Mesenchymal stem cell (in vitro differentiated cells and primary cell): ENCODE results near the gene ENPP6.

ENCODE experiments used
- DNase-seq: peaks from one replicate; pipeline ENCODE4 v3.0.0-alpha.2; 2013
- H2AFZ ChIP-seq: one replicate; pipeline ENCODE4 v1.6.1; 2013; ENCODE audit warnings: low read depth, mild to moderate bottlenecking, control low read depth, inconsistent platforms, low read length, moderate library complexity
- H2AK5ac ChIP-seq: 2 replicates; pipeline ENCODE4 v1.6.1; 2013; ENCODE audit warnings: low read length, moderate library complexity, mild to moderate bottlenecking, inconsistent platforms; ENCODE audit not compliant: severe bottlenecking
- H2BK120ac ChIP-seq: one replicate; pipeline ENCODE4 v1.6.1; 2013; ENCODE audit warnings: low read depth, mild to moderate bottlenecking, inconsistent platforms, low read length, moderate library complexity
- H2BK12ac ChIP-seq, 2 experiments: one replicate each; pipeline ENCODE4 v1.6.1; 2013; ENCODE audit warnings: inconsistent platforms in 2 of 2, low read length in 2 of 2, mild to moderate bottlenecking in 2 of 2, moderate library complexity in 2 of 2, control low read depth in 1 of 2
- H2BK15ac ChIP-seq: one replicate; pipeline ENCODE4 v1.6.1; 2013; ENCODE audit warnings: mild to moderate bottlenecking, low read depth, inconsistent platforms; ENCODE audit not compliant: poor library complexity, severe bottlenecking
- H2BK5ac ChIP-seq: 2 replicates; pipeline ENCODE4 v1.6.1; 2013; ENCODE audit warnings: low read depth, mild to moderate bottlenecking, low read length, control low read depth, inconsistent platforms; ENCODE audit not compliant: poor library complexity, severe bottlenecking
- H3K14ac ChIP-seq, 2 experiments: one replicate each; pipeline ENCODE4 v1.6.1; 2013; ENCODE audit warnings: inconsistent platforms in 2 of 2, low read length in 2 of 2, control low read depth in 1 of 2, mild to moderate bottlenecking in 1 of 2, moderate library complexity in 1 of 2
- H3K18ac ChIP-seq, 2 experiments: one replicate each; pipeline ENCODE4 v1.6.1; 2013; ENCODE audit warnings: inconsistent platforms in 2 of 2, low read length in 2 of 2, control low read depth in 1 of 2, low read depth in 1 of 2, mild to moderate bottlenecking in 1 of 2
- H3K23ac ChIP-seq, 2 experiments: one replicate each; pipeline ENCODE4 v1.6.1; 2013; ENCODE audit warnings: inconsistent platforms in 2 of 2, low read length in 2 of 2, mild to moderate bottlenecking in 2 of 2, moderate library complexity in 2 of 2, control low read depth in 1 of 2
- H3K27ac ChIP-seq: 2 replicates; pipeline ENCODE4 v1.5.1; 2013; ENCODE audit warnings: mild to moderate bottlenecking, moderate library complexity, low read length, control low read depth, inconsistent platforms; ENCODE audit not compliant: poor library complexity, severe bottlenecking
- H3K27me3 ChIP-seq, 2 experiments: 2 replicates each; pipeline versions ENCODE4 v1.6.1 to v1.7.0; 2013; ENCODE audit warnings: low read length in 2 of 2, mild to moderate bottlenecking in 2 of 2, moderate library complexity in 2 of 2, control low read depth in 1 of 2, inconsistent platforms in 1 of 2; ENCODE audit not compliant: control insufficient read depth in 1 of 2, insufficient read depth in 1 of 2
- H3K36me3 ChIP-seq, 2 experiments: 2 replicates each; pipeline versions ENCODE4 v1.6.1 to v1.7.0; 2013; ENCODE audit warnings: low read length in 2 of 2, control low read depth in 1 of 2, inconsistent platforms in 1 of 2, low read depth in 1 of 2, mild to moderate bottlenecking in 1 of 2; ENCODE audit not compliant: insufficient read depth in 2 of 2, control insufficient read depth in 1 of 2
- H3K4ac ChIP-seq, 2 experiments: one replicate each; pipeline ENCODE4 v1.6.1; 2013; ENCODE audit warnings: inconsistent platforms in 2 of 2, low read length in 2 of 2, mild to moderate bottlenecking in 2 of 2, moderate library complexity in 2 of 2, control low read depth in 1 of 2, low read depth in 1 of 2
- H3K4me1 ChIP-seq: 2 replicates; pipeline ENCODE4 v1.6.1; 2013; ENCODE audit warnings: low read depth, low read length, control low read depth; ENCODE audit not compliant: control insufficient read depth, insufficient read depth
- H3K4me2 ChIP-seq: 2 replicates; pipeline ENCODE4 v1.6.1; 2013; ENCODE audit warnings: low read length, mild to moderate bottlenecking, inconsistent platforms; ENCODE audit not compliant: poor library complexity, severe bottlenecking
- H3K4me3 ChIP-seq, 2 experiments: 2 replicates each; pipeline versions ENCODE4 v1.5.1 to v1.7.0; 2013; ENCODE audit warnings: low read length in 2 of 2, mild to moderate bottlenecking in 2 of 2, control low read depth in 1 of 2, low read depth in 1 of 2; ENCODE audit not compliant: insufficient read depth in 1 of 2
- H3K79me1 ChIP-seq: replicated peaks from 2 replicates; pipeline ENCODE4 v1.6.1; 2013; ENCODE audit warnings: mild to moderate bottlenecking, control low read depth, low read length, inconsistent platforms; ENCODE audit not compliant: poor library complexity, severe bottlenecking
- H3K9ac ChIP-seq: 2 replicates; pipeline ENCODE4 v1.7.0; 2013; ENCODE audit warnings: mild to moderate bottlenecking, low read length, moderate library complexity
- H3K9me3 ChIP-seq: 2 replicates; pipeline ENCODE4 v1.7.0; 2013; ENCODE audit warnings: mild to moderate bottlenecking, low read length; ENCODE audit not compliant: control insufficient read depth
- H4K8ac ChIP-seq: one replicate; pipeline ENCODE4 v1.6.1; 2013; ENCODE audit warnings: inconsistent platforms, mild to moderate bottlenecking, low read length, moderate library complexity
- H4K91ac ChIP-seq: one replicate; pipeline ENCODE4 v1.6.1; 2013; ENCODE audit warnings: mild to moderate bottlenecking, low read length, inconsistent platforms
- WGBS: methylation state at CpG from one replicate; pipeline ENCODE4 v1.1.7; 2013; ENCODE audit warnings: mixed read lengths; 5-methylcytosine and 5-hydroxymethylcytosine counted together

The ENPP6 gene

DNA sequence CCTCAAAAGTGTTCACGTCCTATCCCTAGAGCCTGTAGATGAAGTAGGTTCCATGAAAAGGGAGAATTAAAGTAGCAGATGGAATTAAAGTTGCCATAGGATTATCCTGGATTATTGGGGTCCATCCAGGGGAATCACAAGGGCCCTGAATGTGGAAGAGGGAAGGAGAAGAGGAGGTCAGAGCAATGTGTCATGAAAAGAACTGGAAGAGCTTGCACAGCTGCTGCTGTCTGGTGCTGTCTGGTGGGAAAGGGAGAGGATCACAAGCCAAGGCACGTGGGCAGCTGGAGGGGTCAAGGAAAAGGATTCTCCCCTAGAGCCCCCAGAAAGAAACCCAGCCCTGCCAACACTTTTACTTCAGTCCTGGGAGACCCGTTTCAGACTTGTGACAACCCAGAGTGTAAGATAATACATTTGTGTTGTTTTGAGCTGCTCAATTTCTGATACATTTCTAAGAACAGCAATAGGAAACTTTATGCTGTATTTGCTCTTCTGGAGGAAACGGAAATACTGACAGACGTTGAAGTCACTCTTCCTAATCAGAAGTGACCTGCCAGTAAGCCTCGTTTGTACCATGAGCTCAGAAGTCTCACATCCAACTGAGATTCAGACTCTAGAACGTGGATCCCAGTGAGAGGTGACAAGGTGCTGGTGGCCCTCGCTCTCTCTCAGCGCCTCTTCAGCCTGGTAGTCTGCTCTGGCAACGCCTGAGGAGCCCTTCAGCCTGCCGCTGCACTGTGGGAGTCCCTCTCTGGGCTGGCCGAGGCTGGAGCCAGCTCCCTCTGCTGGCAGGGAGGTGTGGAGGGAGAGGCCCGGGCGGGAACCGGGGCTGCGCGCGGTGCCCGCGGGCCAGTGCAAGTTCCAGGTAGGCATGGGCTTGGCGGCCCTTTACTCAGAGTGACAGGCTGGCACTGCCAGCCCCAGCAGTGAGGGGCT is 34.7 kb upstream of the ENPP6 start:
- no peak overlapping the region for H2BK15ac ChIP-seq
- no peak overlapping the region for H2BK120ac ChIP-seq
- no peak overlapping the region for H2AFZ ChIP-seq
- H2BK5ac ChIP-seq: no peak overlapping the region
- DNase-seq: no peak
- H3K36me3 ChIP-seq: no peaks in the 10 kb centered on the region
- H2AK5ac ChIP-seq: no peak overlapping the region
- H3K9ac ChIP-seq: no peak overlapping the region
- 93% methylated on average over 19 of the region's 21 CpGs for WGBS
- no peak overlapping the region for H2BK12ac ChIP-seq
- no peak overlapping the region for H3K27ac ChIP-seq
- no peak overlapping the region for H3K4me2 ChIP-seq
- no peak overlapping the region for H3K23ac ChIP-seq
- H3K27me3 ChIP-seq: peaks cover 0 to 14% of the 10 kb centered on the region in 2 experiments
- H3K9me3 ChIP-seq: no peaks in the 10 kb centered on the region
- H3K79me1 ChIP-seq: no peaks in the 10 kb centered on the region
- no peak overlapping the region for H4K91ac ChIP-seq
- no peak overlapping the region for H4K8ac ChIP-seq
- H3K4me3 ChIP-seq: no peak overlapping the region
- no peaks in the 10 kb centered on the region for H3K4me1 ChIP-seq
- no peak overlapping the region for H3K14ac ChIP-seq
- no peak overlapping the region for H3K18ac ChIP-seq
- H3K4ac ChIP-seq: no peak overlapping the region

DNA sequence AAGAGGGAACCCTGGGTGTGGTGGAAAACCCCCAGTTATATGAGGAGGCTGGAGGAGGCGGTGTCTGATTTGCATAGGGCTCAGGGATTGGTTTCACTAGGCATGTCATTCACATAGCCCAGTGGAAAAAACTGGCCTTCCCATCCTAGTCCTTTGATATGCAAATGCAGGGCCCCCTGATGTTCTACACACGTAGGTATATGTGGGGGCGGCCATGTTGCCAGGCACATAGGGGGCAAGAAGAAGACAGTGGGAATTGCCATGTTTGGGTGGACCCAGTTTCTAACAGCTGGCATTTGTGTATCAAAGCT is 34.0 kb upstream of the ENPP6 start:
- Histone ChIP-seq H3K4me3 (no peak overlapping the region), H3K4me1 (no peaks in the 10 kb centered on the region), H3K14ac (no peak overlapping the region), H3K18ac (no peak overlapping the region), H3K36me3 (no peaks in the 10 kb centered on the region), H3K4me2 (no peak overlapping the region), H2BK15ac (no peak overlapping the region), H3K9me3 (no peaks in the 10 kb centered on the region), H4K91ac (no peak overlapping the region), H3K4ac (no peak overlapping the region), H3K23ac (no peak overlapping the region), H3K27me3 (peaks cover 0 to 10% of the 10 kb centered on the region in 2 experiments), H2AFZ (no peak overlapping the region), H3K9ac (no peak overlapping the region), H4K8ac (no peak overlapping the region), H2AK5ac (no peak overlapping the region), H2BK12ac (no peak overlapping the region), H3K79me1 (no peaks in the 10 kb centered on the region), H2BK120ac (no peak overlapping the region), H3K27ac (no peak overlapping the region), H2BK5ac (no peak overlapping the region)
- 68% methylated on average over 3 of the region's 3 CpGs for WGBS
- DNase-seq: no peak

DNA sequence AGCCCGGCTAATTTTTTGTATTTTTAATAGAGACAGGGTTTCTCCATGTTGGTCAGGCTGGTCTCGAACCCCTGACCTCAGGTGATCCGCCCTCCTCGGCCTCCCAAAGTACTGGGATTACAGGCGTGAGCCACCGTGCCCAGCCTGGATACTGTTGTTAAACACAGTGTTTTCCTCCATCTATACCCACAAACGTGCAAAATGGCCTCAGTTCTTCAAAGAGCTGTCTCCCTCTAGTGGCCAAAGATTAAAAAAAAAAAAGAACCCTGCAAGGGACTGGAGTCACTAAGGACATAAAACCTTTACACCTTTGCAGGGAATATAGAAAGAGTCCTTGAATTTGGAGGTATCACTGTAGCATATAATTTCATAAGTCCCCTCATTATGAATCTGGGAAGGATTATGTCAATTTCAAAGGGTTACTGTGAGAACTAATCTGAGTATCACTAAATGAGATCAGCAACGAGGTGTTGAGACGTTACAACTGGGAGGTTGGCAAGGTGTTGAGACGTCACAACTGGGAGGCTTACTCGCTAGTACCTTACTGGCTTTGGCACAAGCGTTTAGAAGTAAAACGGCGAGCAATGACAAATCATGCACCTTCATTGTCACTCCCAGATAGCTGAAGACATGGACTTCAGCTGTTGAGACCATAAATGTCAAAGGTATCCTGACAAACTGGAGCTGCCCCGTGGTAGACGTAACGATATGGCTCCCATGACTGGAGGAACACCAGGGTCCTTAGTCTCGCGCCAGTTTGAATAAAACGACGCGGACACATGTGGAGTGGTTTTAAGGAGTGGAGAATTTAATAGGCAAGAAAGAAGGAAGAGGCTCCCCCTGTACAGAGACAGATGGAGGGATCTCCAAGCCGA is 33.4 kb upstream of the ENPP6 start:
- H2BK120ac ChIP-seq: no peak overlapping the region
- no peak overlapping the region for H2BK15ac ChIP-seq
- H2AK5ac ChIP-seq: no peak overlapping the region
- H3K9me3 ChIP-seq: no peaks in the 10 kb centered on the region
- no peak overlapping the region for H3K4me2 ChIP-seq
- H3K23ac ChIP-seq: no peak overlapping the region
- no peak overlapping the region for H4K8ac ChIP-seq
- H2BK12ac ChIP-seq: peak overlapping the region in 1 of 2 experiments; percentile 13
- H3K14ac ChIP-seq: no peak overlapping the region
- no peak overlapping the region for H3K9ac ChIP-seq
- H3K36me3 ChIP-seq: no peaks in the 10 kb centered on the region
- WGBS: 74% methylated on average over 23 of the region's 23 CpGs
- H3K27me3 ChIP-seq: peaks cover 0 to 6% of the 10 kb centered on the region in 2 experiments
- H2AFZ ChIP-seq: no peak overlapping the region
- H4K91ac ChIP-seq: no peak overlapping the region
- no peak overlapping the region for H3K27ac ChIP-seq
- peak; percentile 65 for DNase-seq
- no peak overlapping the region for H3K18ac ChIP-seq
- H3K4me3 ChIP-seq: no peak overlapping the region
- no peak overlapping the region for H3K4ac ChIP-seq
- H3K79me1 ChIP-seq: no peaks in the 10 kb centered on the region
- no peak overlapping the region for H2BK5ac ChIP-seq
- H3K4me1 ChIP-seq: no peaks in the 10 kb centered on the region

DNA sequence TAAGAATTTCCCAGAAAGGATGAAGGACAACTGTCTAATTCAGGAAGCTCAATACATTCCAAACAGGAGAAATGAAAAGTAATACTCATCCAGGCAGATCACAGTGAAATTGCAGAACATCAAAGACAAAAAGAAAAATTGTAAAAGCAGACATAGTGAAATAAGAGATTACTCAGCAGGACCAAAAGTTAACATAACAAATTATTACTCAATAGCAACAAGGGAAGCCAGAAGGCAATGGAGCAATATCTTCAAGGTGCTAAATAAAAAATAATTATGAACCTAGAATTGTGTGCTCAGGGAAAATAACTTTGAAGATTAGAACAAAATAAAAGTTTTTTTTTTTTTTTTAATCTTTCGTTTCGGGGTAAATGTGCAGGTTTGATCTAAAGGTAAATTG is 30.5 kb upstream of the ENPP6 start:
- Histone ChIP-seq H3K4ac (no peak overlapping the region), H3K36me3 (no peaks in the 10 kb centered on the region), H2BK15ac (no peak overlapping the region), H2BK5ac (no peak overlapping the region), H3K4me3 (no peak overlapping the region), H2AFZ (no peak overlapping the region), H3K23ac (no peak overlapping the region), H4K91ac (no peak overlapping the region), H2BK120ac (no peak overlapping the region), H3K4me2 (no peak overlapping the region), H2AK5ac (no peak overlapping the region), H3K4me1 (no peaks in the 10 kb centered on the region), H3K79me1 (no peaks in the 10 kb centered on the region), H4K8ac (no peak overlapping the region), H3K14ac (no peak overlapping the region), H3K18ac (no peak overlapping the region), H3K9me3 (no peaks in the 10 kb centered on the region), H2BK12ac (no peak overlapping the region), H3K9ac (peak overlapping the region; percentile 24), H3K27ac (no peak overlapping the region), H3K27me3 (no peaks in the 10 kb centered on the region)
- no peak for DNase-seq
- WGBS: 92% methylated on average over 2 of the region's 2 CpGs
